IMR-90 (cell line): ENCODE measurements around the gene FGR. TPM values are rescaled to one million over a fixed set of nuclear protein-coding genes. Genes with fewer than 3 reads are reported as not detected.

Source experiments
- ATAC-seq: fragments of 200-7000 bp; cut with Tn5 transposase; 2 replicates; pipeline ENCODE4 v1.9.1; 2020; ENCODE audit warnings: low read depth, mild to moderate bottlenecking, moderate library complexity
- BruUV-seq: library from RNA; stranded (reverse); fragments of 400-500 nt; replicated peaks from 2 replicates; lab custom pipeline; 2021; lab: Mats Ljungman, UMichigan
- CTCF ChIA-PET: fragments of 300-600 bp; formaldehyde crosslinking; extraction: SDS; loops from one replicate; lab custom pipeline; 2021; ENCODE audit warnings: antibody characterized with exemption; lab: Yijun Ruan, JAX
- POLR2A ChIA-PET: fragments of 300-600 bp; sonication (Branson Sonifier 250); formaldehyde crosslinking; loops from one replicate; lab custom pipeline; 2022; ENCODE audit warnings: antibody characterized with exemption; ENCODE audit not compliant: unreplicated experiment; lab: Charles Lee
- DNase-seq: peaks from one replicate; pipeline ENCODE4 v3.0.0; 2013
- H2AFZ ChIP-seq: replicated peaks from 2 replicates; pipeline ENCODE3; 2013; ENCODE audit warnings: low read length, mild to moderate bottlenecking; ENCODE audit not compliant: poor library complexity
- H2AK5ac ChIP-seq: 2 replicates; pipeline ENCODE4 v1.6.1; 2013; ENCODE audit warnings: low read depth, low read length, inconsistent platforms
- H2AK9ac ChIP-seq: replicated peaks from 2 replicates; pipeline ENCODE3; 2013; ENCODE audit warnings: mild to moderate bottlenecking, low read depth, low read length, moderate library complexity; ENCODE audit not compliant: poor library complexity
- H2BK120ac ChIP-seq: 2 replicates; pipeline ENCODE4 v1.6.1; 2013; ENCODE audit warnings: low read depth, low read length, inconsistent platforms
- H2BK15ac ChIP-seq: 3 replicates; pipeline ENCODE4 v1.6.1; 2013; ENCODE audit warnings: low read depth, low read length, inconsistent platforms
- H2BK20ac ChIP-seq: 2 replicates; pipeline ENCODE4 v1.6.1; 2013; ENCODE audit warnings: low read depth, mild to moderate bottlenecking, inconsistent platforms, low read length, moderate library complexity
- H2BK5ac ChIP-seq: 2 replicates; pipeline ENCODE4 v1.6.1; 2013; ENCODE audit warnings: mild to moderate bottlenecking, low read depth, low read length, inconsistent platforms; ENCODE audit not compliant: poor library complexity, severe bottlenecking
- H3K14ac ChIP-seq: replicated peaks from 2 replicates; pipeline ENCODE4 v1.6.1; 2013; ENCODE audit warnings: low read depth, low read length, inconsistent platforms
- H3K18ac ChIP-seq: 2 replicates; pipeline ENCODE4 v1.6.1; 2013; ENCODE audit warnings: low read depth, low read length, control low read depth
- H3K23ac ChIP-seq: 2 replicates; pipeline ENCODE4 v1.6.1; 2013; ENCODE audit warnings: low read depth, low read length, inconsistent platforms
- H3K27ac ChIP-seq: 2 replicates; pipeline ENCODE4 v1.5.1; 2013; ENCODE audit warnings: mild to moderate bottlenecking, control low read depth, low read length; ENCODE audit not compliant: insufficient read depth
- H3K27me3 ChIP-seq: 2 replicates; pipeline ENCODE4 v1.6.1; 2013; ENCODE audit warnings: low read length; ENCODE audit not compliant: control insufficient read depth, insufficient read depth
- H3K36me3 ChIP-seq: 2 replicates; pipeline ENCODE4 v1.6.1; 2013; ENCODE audit warnings: low read length, mixed read lengths; ENCODE audit not compliant: control insufficient read depth, insufficient read depth
- H3K4ac ChIP-seq: 2 replicates; pipeline ENCODE4 v1.6.1; 2013; ENCODE audit warnings: low read depth, low read length, inconsistent platforms
- H3K4me1 ChIP-seq: 2 replicates; pipeline ENCODE4 v1.6.1; 2013; ENCODE audit warnings: low read length, mixed read lengths; ENCODE audit not compliant: control insufficient read depth, insufficient read depth
- H3K4me2 ChIP-seq: 2 replicates; pipeline ENCODE4 v1.6.1; 2013; ENCODE audit warnings: low read depth, mild to moderate bottlenecking, control low read depth, low read length, moderate library complexity
- H3K4me3 ChIP-seq: 2 replicates; pipeline ENCODE4 v1.5.1; 2013; ENCODE audit warnings: low read depth, mild to moderate bottlenecking, control low read depth, low read length, moderate library complexity; ENCODE audit not compliant: insufficient read depth
- H3K56ac ChIP-seq: 2 replicates; pipeline ENCODE4 v1.6.1; 2013; ENCODE audit warnings: low read length, inconsistent platforms; ENCODE audit not compliant: insufficient read depth; ENCODE audit errors: extremely low read depth
- H3K79me1 ChIP-seq, 2 experiments: 2 replicates each; pipeline ENCODE4 v1.6.1; 2013; ENCODE audit warnings: low read length in 2 of 2, inconsistent platforms in 1 of 2, low read depth in 1 of 2
- H3K9ac ChIP-seq: 2 replicates; pipeline ENCODE4 v1.6.1; 2013; ENCODE audit warnings: low read depth, low read length, control low read depth
- H3K9me1 ChIP-seq: 2 replicates; pipeline ENCODE4 v1.6.1; 2013; ENCODE audit warnings: low read length, inconsistent platforms; ENCODE audit not compliant: insufficient read depth
- H3K9me3 ChIP-seq: 2 replicates; pipeline ENCODE4 v1.6.1; 2013; ENCODE audit warnings: low read length; ENCODE audit not compliant: control insufficient read depth, insufficient read depth
- H4K20me1 ChIP-seq: 2 replicates; pipeline ENCODE4 v1.6.1; 2013; ENCODE audit warnings: low read length, inconsistent platforms; ENCODE audit not compliant: insufficient read depth
- H4K5ac ChIP-seq: 2 replicates; pipeline ENCODE4 v1.6.1; 2013; ENCODE audit warnings: mild to moderate bottlenecking, low read depth, low read length, control low read depth
- H4K8ac ChIP-seq, 2 experiments: 2 replicates each; pipeline ENCODE4 v1.6.1; 2013; ENCODE audit warnings: low read depth in 2 of 2, low read length in 2 of 2, control low read depth in 1 of 2, inconsistent platforms in 1 of 2
- H4K91ac ChIP-seq: 2 replicates; pipeline ENCODE4 v1.6.1; 2013; ENCODE audit warnings: low read depth, low read length, inconsistent platforms; ENCODE audit not compliant: insufficient read depth
- BHLHE40 ChIP-seq: fragments of 150-350 bp; IDR thresholded peaks from 2 replicates; pipeline ENCODE4 v1.6.1; 2016; ENCODE audit warnings: mild to moderate bottlenecking, low read depth, low read length
- CEBPB ChIP-seq: IDR thresholded peaks from 2 replicates; pipeline ENCODE4 v1.6.1; 2012; ENCODE audit warnings: low read depth, low read length, improper control_type of control experiment
- FOS ChIP-seq: fragments of 150-350 bp; IDR thresholded peaks from 2 replicates; pipeline ENCODE4 v1.6.1; 2016; ENCODE audit warnings: low read depth, low read length
- NFE2L2 ChIP-seq: fragments of 150-350 bp; IDR thresholded peaks from 2 replicates; pipeline ENCODE4 v1.6.1; 2016; ENCODE audit warnings: low read depth, mild to moderate bottlenecking, low read length
- RCOR1 ChIP-seq: IDR thresholded peaks from 2 replicates; pipeline ENCODE4 v1.6.1; 2012; ENCODE audit warnings: mild to moderate bottlenecking, low read length, improper control_type of control experiment; ENCODE audit not compliant: insufficient replicate concordance
- SMC3 ChIP-seq: fragments of 150-350 bp; IDR thresholded peaks from 2 replicates; pipeline ENCODE4 v1.6.1; 2016; ENCODE audit warnings: low read depth, mild to moderate bottlenecking, antibody characterized with exemption, low read length, moderate library complexity
- WGBS, 2 experiments: methylation state at CpG; one replicate each; pipeline versions ENCODE4 v1.1.5 to v1.1.7; 2013; ENCODE audit warnings: missing lambda C conversion rate in 2 of 2; ENCODE audit not compliant: insufficient read length in 1 of 2; ENCODE audit errors: extremely low coverage in 2 of 2; 5-methylcytosine and 5-hydroxymethylcytosine counted together
- dilution Hi-C: fragments of 300-500 bp; cut with HindIII; formaldehyde crosslinking; loops from one replicate; pipeline ENCODE4 v1.14.3; 2018; ENCODE audit warnings: low sequenced_read_pairs; ENCODE audit not compliant: unreplicated experiment
- in situ Hi-C: fragments of 300-500 bp; cut with MboI; formaldehyde crosslinking; loops from 3 replicates; pipeline ENCODE4 v1.14.3; 2019; ENCODE audit warnings: low sequenced_read_pairs, inconsistent platforms, mixed read lengths
- intact Hi-C: fragments of 100-400 bp; cut with micrococcal nuclease; formaldehyde crosslinking; loops from 2 replicates; pipeline ENCODE4 v1.10.0; 2022
- polyA plus RNA-seq, 3 experiments: library from polyadenylated mRNA; depleted of rRNA; stranded (reverse); fragments of >200 nt; gene quantifications; 2 replicates each; pipeline ENCODE4 v1.2.3, GENCODE V29; 2012; ENCODE audit warnings: low replicate concordance in 1 of 3
- total RNA-seq: library from RNA; depleted of rRNA; stranded (reverse); fragments of >200 nt; gene quantifications from 2 replicates; pipeline ENCODE4 v1.2.3, GENCODE V29; 2012
- TF ChIP-seq, protein P1 (sequence below): fragments of 150-350 bp; IDR thresholded peaks from 2 replicates; pipeline ENCODE4 v1.6.1; 2016; ENCODE audit warnings: low read depth, mild to moderate bottlenecking, low read length, moderate library complexity, borderline replicate concordance
- TF ChIP-seq, protein P2 (sequence below): conservative IDR thresholded peaks from 2 replicates; pipeline ENCODE4 v1.5.1; 2012; ENCODE audit warnings: mild to moderate bottlenecking, low read depth, low read length, improper control_type of control experiment
- TF ChIP-seq, protein P3 (sequence below): fragments of 150-350 bp; IDR thresholded peaks from 2 replicates; pipeline ENCODE4 v1.6.1; 2017; ENCODE audit warnings: mild to moderate bottlenecking, antibody characterized with exemption, low read length, low read depth

FGR gene
- total and polyA plus RNA-seq, 2 of the 4 experiments (the other 2 are of a cell fraction) = not detected

DNA sequence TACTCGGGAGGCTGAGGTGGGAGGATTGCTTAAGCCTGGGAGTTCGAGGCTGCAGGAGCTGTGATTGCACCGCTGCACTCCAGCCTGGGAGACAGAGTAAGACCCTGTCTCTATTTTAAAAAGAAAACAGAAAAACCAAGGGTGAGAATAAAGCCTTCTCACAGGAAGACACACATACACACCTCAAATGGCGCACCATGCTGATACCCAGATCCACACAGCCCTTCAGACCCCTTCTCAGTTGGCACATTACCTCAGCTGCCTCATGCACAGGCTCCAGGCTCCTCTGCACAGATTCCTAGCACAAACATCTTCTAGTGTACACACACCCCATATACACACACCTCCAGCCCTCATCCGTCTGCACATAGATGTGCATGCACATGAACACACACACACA, 7.9 kb downstream of the FGR start:
- Histone ChIP-seq H4K5ac (no peak overlapping the region), H3K9me1 (no peaks in the 10 kb centered on the region; the same call in 1 of the 2 replicates), H4K20me1 (no peaks in the 10 kb centered on the region), H2BK15ac (no peak overlapping the region), H3K27me3 (peaks cover 43% of the 10 kb centered on the region), H3K56ac (no peak overlapping the region), H2BK20ac (no peak overlapping the region), H3K9ac (no peak overlapping the region), H4K91ac (no peak overlapping the region), H3K4me1 (no peaks in the 10 kb centered on the region), H3K9me3 (no peaks in the 10 kb centered on the region), H2BK5ac (no peak overlapping the region), H4K8ac (no peak overlapping the region), H3K4me2 (no peak overlapping the region), H3K14ac (no peak overlapping the region), H3K79me1 (no peaks in the 10 kb centered on the region), H3K18ac (no peak overlapping the region), H2AK5ac (no peak overlapping the region), H2BK120ac (no peak overlapping the region), H3K27ac (no peak overlapping the region), H3K4me3 (no peak overlapping the region), H3K23ac (no peak overlapping the region), H3K36me3 (no peaks in the 10 kb centered on the region), H2AK9ac (no peak overlapping the region), H3K4ac (no peak overlapping the region), H2AFZ (no peak overlapping the region)
- dilution Hi-C loops (no loop called here), in situ Hi-C loops (no loop called here), intact Hi-C loops (no loop called here)
- BruUV-seq = no TSS peak
- ATAC-seq (no peak), DNase-seq (no peak)
- ChIA-PET CTCF (interaction anchor here (0.6 kb wide), 1 partner anchor 34 kb away, joined by 3 read pairs; no protein-coding TSS in a partner anchor), POLR2A (no interaction called here)
- TF ChIP-seq RCOR1 (no peak), NFE2L2 (no peak), SMC3 (no peak), CEBPB (no peak), BHLHE40 (no peak), FOS (no peak)
- TF ChIP-seq, protein P1, sequence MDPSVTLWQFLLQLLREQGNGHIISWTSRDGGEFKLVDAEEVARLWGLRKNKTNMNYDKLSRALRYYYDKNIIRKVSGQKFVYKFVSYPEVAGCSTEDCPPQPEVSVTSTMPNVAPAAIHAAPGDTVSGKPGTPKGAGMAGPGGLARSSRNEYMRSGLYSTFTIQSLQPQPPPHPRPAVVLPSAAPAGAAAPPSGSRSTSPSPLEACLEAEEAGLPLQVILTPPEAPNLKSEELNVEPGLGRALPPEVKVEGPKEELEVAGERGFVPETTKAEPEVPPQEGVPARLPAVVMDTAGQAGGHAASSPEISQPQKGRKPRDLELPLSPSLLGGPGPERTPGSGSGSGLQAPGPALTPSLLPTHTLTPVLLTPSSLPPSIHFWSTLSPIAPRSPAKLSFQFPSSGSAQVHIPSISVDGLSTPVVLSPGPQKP = no peak
- TF ChIP-seq, protein P2, sequence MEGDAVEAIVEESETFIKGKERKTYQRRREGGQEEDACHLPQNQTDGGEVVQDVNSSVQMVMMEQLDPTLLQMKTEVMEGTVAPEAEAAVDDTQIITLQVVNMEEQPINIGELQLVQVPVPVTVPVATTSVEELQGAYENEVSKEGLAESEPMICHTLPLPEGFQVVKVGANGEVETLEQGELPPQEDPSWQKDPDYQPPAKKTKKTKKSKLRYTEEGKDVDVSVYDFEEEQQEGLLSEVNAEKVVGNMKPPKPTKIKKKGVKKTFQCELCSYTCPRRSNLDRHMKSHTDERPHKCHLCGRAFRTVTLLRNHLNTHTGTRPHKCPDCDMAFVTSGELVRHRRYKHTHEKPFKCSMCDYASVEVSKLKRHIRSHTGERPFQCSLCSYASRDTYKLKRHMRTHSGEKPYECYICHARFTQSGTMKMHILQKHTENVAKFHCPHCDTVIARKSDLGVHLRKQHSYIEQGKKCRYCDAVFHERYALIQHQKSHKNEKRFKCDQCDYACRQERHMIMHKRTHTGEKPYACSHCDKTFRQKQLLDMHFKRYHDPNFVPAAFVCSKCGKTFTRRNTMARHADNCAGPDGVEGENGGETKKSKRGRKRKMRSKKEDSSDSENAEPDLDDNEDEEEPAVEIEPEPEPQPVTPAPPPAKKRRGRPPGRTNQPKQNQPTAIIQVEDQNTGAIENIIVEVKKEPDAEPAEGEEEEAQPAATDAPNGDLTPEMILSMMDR = no peak
- TF ChIP-seq, protein P3, sequence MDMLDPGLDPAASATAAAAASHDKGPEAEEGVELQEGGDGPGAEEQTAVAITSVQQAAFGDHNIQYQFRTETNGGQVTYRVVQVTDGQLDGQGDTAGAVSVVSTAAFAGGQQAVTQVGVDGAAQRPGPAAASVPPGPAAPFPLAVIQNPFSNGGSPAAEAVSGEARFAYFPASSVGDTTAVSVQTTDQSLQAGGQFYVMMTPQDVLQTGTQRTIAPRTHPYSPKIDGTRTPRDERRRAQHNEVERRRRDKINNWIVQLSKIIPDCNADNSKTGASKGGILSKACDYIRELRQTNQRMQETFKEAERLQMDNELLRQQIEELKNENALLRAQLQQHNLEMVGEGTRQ = no peak
- 88% methylated on average over 1 of the region's 5 CpGs; no CpG with 5 or more reads in 1 of the 2 experiments for WGBS, 2 experiments
